Panc1 (cell line): ENCODE data around the gene CNGA3. TPM values are rescaled to one million over a fixed set of nuclear protein-coding genes. Genes with fewer than 3 reads are reported as not detected.
A peak's percentile ranks its signal among the peaks of the same experiment; 100 is the strongest.

Experiments used
- ATAC-seq: fragments of 200-7000 bp; cut with Tn5 transposase; 2 replicates; pipeline ENCODE4 v1.9.1; 2020; ENCODE audit warnings: mild to moderate bottlenecking, moderate library complexity
- BruUV-seq: library from RNA; stranded (reverse); fragments of 400-500 nt; replicated peaks from 2 replicates; lab custom pipeline; 2021; lab: Mats Ljungman, UMichigan
- CTCF ChIA-PET: fragments of 300-600 bp; sonication (Branson Sonifier 250); formaldehyde crosslinking; loops from one replicate; lab custom pipeline; 2022; ENCODE audit warnings: antibody characterized with exemption; lab: Charles Lee
- POLR2A ChIA-PET: fragments of 300-600 bp; sonication (Branson Sonifier 250); formaldehyde crosslinking; loops from one replicate; lab custom pipeline; 2022; ENCODE audit warnings: antibody characterized with exemption; lab: Charles Lee
- DNase-seq: peaks from one replicate; pipeline ENCODE4 v3.0.0-alpha.2; 2010; ENCODE audit warnings: low read depth, low spot score
- H3K27ac ChIP-seq: 2 replicates; pipeline ENCODE4 v1.5.1; 2011; ENCODE audit warnings: mild to moderate bottlenecking, low read length, inconsistent platforms
- H3K27me3 ChIP-seq: fragments of 200-500 bp; sonication (Bioruptor generic); 2 replicates; pipeline ENCODE4 v1.6.0; 2014; ENCODE audit warnings: low read length, inconsistent platforms; ENCODE audit not compliant: control insufficient read depth, insufficient read depth
- H3K36me3 ChIP-seq: fragments of 200-500 bp; sonication (Bioruptor generic); 2 replicates; pipeline ENCODE4 v1.5.1; 2014; ENCODE audit warnings: inconsistent platforms, mild to moderate bottlenecking, low read length, moderate library complexity; ENCODE audit not compliant: control insufficient read depth, insufficient read depth
- H3K4me1 ChIP-seq: 2 replicates; pipeline ENCODE4 v1.5.1; 2011; ENCODE audit warnings: inconsistent platforms, mild to moderate bottlenecking, low read length, moderate library complexity; ENCODE audit not compliant: control insufficient read depth, insufficient read depth
- H3K4me3 ChIP-seq, 2 experiments: 2 replicates each; pipeline ENCODE4 v1.5.1; 2011 to 2012; ENCODE audit warnings: low read depth in 2 of 2, low read length in 2 of 2, mild to moderate bottlenecking in 2 of 2, inconsistent platforms in 1 of 2, moderate library complexity in 1 of 2
- H3K9me3 ChIP-seq: fragments of 200-500 bp; sonication (Bioruptor generic); 2 replicates; pipeline ENCODE4 v1.5.1; 2014; ENCODE audit warnings: low read depth, mild to moderate bottlenecking, inconsistent platforms, low read length, moderate library complexity; ENCODE audit not compliant: control insufficient read depth, insufficient read depth
- POLR2AphosphoS5 ChIP-seq: IDR thresholded peaks from 2 replicates; pipeline ENCODE4 v1.6.1; 2012; ENCODE audit warnings: mild to moderate bottlenecking, low read depth, low read length, moderate library complexity
- SIN3A ChIP-seq: IDR thresholded peaks from 2 replicates; pipeline ENCODE4 v1.6.1; 2012; ENCODE audit warnings: low read depth, mild to moderate bottlenecking, low read length, moderate library complexity, borderline replicate concordance; ENCODE audit not compliant: insufficient read depth
- TCF7L2 ChIP-seq: IDR thresholded peaks from 2 replicates; pipeline ENCODE4 v1.6.1; 2011; ENCODE audit warnings: mild to moderate bottlenecking, low read depth, low read length, inconsistent platforms
- in situ Hi-C: cut with HindIII; loops from 2 replicates; pipeline ENCODE4 v1.10.0; 2016; ENCODE audit warnings: low sequenced_read_pairs, low pct_unique_long_range_greater_than_20kb
- intact Hi-C: fragments of 100-400 bp; cut with micrococcal nuclease; formaldehyde crosslinking; loops from one replicate; pipeline ENCODE4 v1.10.0; 2022; ENCODE audit not compliant: unreplicated experiment
- total RNA-seq: library from RNA; stranded (reverse); gene quantifications from one replicate; pipeline ENCODE4 v1.2.1, GENCODE V29; 2021; ENCODE audit not compliant: unreplicated experiment
- TF ChIP-seq, protein P1 (sequence below), 2 experiments: IDR thresholded peaks; 2 replicates each; pipeline ENCODE4 v1.6.1; 2011 to 2012; ENCODE audit warnings: low read depth in 2 of 2, control low read depth in 1 of 2, low read length in 1 of 2, mild to moderate bottlenecking in 1 of 2, moderate library complexity in 1 of 2; ENCODE audit not compliant: insufficient read depth in 1 of 2
- TF ChIP-seq, protein P2 (sequence below): fragments of 450-650 bp; IDR thresholded peaks from 2 replicates; pipeline ENCODE4 v1.5.1; 2017; ENCODE audit warnings: mild to moderate bottlenecking

Gene CNGA3
- total RNA-seq, 1 experiment from 2014 or later: not detected

DNA sequence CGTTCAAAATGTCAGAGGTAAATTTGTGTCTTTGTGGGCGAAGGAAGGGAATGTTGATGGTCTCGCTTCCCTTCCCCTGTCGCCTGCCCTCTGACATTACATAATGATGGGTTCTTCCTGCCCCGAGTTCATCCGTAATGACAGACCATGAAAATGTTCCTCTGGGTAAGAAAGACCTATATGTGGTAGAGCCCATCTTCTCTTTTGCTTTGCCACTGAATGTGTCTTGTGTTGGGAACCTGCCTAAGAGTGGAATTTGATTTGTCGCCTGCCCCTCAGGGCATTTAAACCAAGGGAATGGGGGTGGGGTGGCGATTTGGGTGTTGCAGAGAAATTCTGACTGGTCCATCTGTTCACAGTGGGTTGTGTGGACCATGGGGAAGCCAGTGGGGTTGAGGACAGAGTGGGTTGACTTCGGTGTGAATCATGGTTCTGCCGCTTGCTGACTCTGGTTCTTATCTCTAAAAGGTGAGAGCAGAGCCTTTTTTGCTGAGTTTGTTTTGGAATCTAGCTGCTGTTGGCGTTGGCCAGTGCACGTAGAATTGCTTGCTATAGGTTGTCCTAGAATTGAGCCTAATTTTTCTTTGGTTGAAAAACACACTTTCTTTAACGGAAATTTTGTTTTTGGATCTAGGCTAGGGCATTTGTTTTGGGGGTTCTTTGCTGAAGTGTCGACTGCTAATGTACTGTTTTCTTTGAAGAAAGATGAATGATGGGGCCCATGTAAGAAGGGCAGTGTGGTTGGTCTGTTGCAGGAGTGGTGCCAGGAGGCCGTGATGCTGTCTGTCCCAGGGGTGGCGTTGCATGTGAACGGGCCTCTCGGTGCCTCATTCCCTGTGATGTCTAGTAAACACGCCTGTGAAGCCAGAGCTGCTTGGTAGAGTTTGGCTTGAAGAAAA, 99.7 kb downstream of the CNGA3 start:
- in situ Hi-C loops: no loop called here
- ChIA-PET CTCF (no interaction called here), POLR2A (no interaction called here)
- no TSS peak for BruUV-seq
- H3K4me3 ChIP-seq: peak overlapping the region; percentile 83 to 88
- peaks cover 10% of the 10 kb centered on the region for H3K4me1 ChIP-seq
- no peak for TF ChIP-seq TCF7L2
- TF ChIP-seq SIN3A: no peak
- TF ChIP-seq, protein P1, sequence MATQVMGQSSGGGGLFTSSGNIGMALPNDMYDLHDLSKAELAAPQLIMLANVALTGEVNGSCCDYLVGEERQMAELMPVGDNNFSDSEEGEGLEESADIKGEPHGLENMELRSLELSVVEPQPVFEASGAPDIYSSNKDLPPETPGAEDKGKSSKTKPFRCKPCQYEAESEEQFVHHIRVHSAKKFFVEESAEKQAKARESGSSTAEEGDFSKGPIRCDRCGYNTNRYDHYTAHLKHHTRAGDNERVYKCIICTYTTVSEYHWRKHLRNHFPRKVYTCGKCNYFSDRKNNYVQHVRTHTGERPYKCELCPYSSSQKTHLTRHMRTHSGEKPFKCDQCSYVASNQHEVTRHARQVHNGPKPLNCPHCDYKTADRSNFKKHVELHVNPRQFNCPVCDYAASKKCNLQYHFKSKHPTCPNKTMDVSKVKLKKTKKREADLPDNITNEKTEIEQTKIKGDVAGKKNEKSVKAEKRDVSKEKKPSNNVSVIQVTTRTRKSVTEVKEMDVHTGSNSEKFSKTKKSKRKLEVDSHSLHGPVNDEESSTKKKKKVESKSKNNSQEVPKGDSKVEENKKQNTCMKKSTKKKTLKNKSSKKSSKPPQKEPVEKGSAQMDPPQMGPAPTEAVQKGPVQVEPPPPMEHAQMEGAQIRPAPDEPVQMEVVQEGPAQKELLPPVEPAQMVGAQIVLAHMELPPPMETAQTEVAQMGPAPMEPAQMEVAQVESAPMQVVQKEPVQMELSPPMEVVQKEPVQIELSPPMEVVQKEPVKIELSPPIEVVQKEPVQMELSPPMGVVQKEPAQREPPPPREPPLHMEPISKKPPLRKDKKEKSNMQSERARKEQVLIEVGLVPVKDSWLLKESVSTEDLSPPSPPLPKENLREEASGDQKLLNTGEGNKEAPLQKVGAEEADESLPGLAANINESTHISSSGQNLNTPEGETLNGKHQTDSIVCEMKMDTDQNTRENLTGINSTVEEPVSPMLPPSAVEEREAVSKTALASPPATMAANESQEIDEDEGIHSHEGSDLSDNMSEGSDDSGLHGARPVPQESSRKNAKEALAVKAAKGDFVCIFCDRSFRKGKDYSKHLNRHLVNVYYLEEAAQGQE (IDR thresholded peaks at IDR 0.05; ENCODE audit: insufficient read depth in 1 of 2, low read depth in 2 of 2, low read length in 1 of 2): no peak
- TF ChIP-seq, protein P2, sequence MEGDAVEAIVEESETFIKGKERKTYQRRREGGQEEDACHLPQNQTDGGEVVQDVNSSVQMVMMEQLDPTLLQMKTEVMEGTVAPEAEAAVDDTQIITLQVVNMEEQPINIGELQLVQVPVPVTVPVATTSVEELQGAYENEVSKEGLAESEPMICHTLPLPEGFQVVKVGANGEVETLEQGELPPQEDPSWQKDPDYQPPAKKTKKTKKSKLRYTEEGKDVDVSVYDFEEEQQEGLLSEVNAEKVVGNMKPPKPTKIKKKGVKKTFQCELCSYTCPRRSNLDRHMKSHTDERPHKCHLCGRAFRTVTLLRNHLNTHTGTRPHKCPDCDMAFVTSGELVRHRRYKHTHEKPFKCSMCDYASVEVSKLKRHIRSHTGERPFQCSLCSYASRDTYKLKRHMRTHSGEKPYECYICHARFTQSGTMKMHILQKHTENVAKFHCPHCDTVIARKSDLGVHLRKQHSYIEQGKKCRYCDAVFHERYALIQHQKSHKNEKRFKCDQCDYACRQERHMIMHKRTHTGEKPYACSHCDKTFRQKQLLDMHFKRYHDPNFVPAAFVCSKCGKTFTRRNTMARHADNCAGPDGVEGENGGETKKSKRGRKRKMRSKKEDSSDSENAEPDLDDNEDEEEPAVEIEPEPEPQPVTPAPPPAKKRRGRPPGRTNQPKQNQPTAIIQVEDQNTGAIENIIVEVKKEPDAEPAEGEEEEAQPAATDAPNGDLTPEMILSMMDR: no peak
- TF ChIP-seq POLR2AphosphoS5: no peak
- no peaks in the 10 kb centered on the region for H3K9me3 ChIP-seq
- intact Hi-C loops: no loop called here
- H3K27me3 ChIP-seq: no peaks in the 10 kb centered on the region
- H3K36me3 ChIP-seq: no peaks in the 10 kb centered on the region
- peak overlapping the region; percentile 74 for H3K27ac ChIP-seq
- ATAC-seq: no peak
- no peak for DNase-seq

DNA sequence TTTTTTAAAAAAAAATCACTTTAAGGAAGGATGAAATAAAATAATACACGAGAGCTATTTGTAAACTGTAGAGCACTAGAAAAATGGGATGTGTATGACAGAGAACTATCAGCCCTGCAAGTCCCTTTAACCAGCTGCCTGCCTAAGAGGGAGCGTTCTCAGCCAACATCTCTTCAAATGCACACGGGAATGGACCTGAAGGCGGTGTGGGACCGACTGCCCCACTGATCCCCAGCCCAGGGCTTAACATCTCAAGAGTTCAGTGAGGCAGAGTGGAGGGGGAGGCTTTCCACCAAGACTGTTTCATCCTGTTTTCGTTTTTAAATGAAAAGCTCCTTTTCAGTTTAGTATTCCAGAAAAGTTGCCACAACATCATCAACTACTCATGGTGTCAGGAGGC, 100.6 kb downstream of the CNGA3 start:
- H3K4me1 ChIP-seq: peaks cover 10% of the 10 kb centered on the region
- no peak overlapping the region for H3K4me3 ChIP-seq
- ATAC-seq (no peak), DNase-seq (no peak)
- no TSS peak for BruUV-seq
- H3K27me3 ChIP-seq: no peaks in the 10 kb centered on the region
- H3K36me3 ChIP-seq: no peaks in the 10 kb centered on the region
- no peaks in the 10 kb centered on the region for H3K9me3 ChIP-seq
- POLR2A ChIA-PET: no interaction called here
- CTCF ChIA-PET: no interaction called here
- TF ChIP-seq, protein P2: no peak
- TF ChIP-seq TCF7L2 (no peak), SIN3A (no peak), POLR2AphosphoS5 (no peak)
- TF ChIP-seq, protein P1 (IDR thresholded peaks at IDR 0.05; ENCODE audit: insufficient read depth in 1 of 2, low read depth in 2 of 2, low read length in 1 of 2): no peak
- H3K27ac ChIP-seq: no peak overlapping the region
- in situ Hi-C loops (no loop called here), intact Hi-C loops (no loop called here)
